ENCODE measurements around the gene LPIN1.

LPIN1 gene

DNA sequence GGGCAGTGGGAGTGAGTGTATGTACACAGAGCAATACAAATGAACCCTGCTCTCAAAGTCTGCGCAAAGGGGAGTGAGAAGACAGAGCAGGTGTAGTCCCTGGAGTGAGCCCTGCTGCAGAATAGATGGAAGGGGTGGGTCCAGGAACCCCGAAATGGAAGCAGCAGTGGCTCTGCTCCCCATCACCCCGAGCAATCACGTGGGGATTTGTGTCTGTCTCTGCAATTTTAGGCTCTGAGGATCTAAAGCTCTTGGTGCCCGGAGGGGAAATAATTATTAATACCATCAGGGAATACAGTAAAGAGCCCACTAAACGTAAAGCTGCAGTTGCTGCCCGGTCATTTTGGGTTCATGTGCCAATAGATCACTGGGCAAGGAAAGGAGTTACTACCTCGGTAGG, 118.3 kb downstream of the LPIN1 start:
- TF ChIP-seq FOXP2 (optimal IDR thresholded peaks at IDR 0.05; ENCODE audit: borderline replicate concordance, extremely low read depth, extremely low read length, insufficient read depth) = no peak
- no peak for TF ChIP-seq SIN3A (IDR thresholded peaks at IDR 0.05; ENCODE audit: borderline replicate concordance, insufficient read depth, low read length)
- no peak for TF ChIP-seq TAF1 (IDR thresholded peaks at IDR 0.05; ENCODE audit: borderline replicate concordance, insufficient read depth, low read length)
- TF ChIP-seq POLR2AphosphoS5 (IDR thresholded peaks at IDR 0.05; ENCODE audit: low read depth, low read length) = no peak
- TF ChIP-seq, protein P1, sequence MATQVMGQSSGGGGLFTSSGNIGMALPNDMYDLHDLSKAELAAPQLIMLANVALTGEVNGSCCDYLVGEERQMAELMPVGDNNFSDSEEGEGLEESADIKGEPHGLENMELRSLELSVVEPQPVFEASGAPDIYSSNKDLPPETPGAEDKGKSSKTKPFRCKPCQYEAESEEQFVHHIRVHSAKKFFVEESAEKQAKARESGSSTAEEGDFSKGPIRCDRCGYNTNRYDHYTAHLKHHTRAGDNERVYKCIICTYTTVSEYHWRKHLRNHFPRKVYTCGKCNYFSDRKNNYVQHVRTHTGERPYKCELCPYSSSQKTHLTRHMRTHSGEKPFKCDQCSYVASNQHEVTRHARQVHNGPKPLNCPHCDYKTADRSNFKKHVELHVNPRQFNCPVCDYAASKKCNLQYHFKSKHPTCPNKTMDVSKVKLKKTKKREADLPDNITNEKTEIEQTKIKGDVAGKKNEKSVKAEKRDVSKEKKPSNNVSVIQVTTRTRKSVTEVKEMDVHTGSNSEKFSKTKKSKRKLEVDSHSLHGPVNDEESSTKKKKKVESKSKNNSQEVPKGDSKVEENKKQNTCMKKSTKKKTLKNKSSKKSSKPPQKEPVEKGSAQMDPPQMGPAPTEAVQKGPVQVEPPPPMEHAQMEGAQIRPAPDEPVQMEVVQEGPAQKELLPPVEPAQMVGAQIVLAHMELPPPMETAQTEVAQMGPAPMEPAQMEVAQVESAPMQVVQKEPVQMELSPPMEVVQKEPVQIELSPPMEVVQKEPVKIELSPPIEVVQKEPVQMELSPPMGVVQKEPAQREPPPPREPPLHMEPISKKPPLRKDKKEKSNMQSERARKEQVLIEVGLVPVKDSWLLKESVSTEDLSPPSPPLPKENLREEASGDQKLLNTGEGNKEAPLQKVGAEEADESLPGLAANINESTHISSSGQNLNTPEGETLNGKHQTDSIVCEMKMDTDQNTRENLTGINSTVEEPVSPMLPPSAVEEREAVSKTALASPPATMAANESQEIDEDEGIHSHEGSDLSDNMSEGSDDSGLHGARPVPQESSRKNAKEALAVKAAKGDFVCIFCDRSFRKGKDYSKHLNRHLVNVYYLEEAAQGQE (IDR thresholded peaks at IDR 0.05; ENCODE audit: insufficient read depth in 1 of 2, low read depth in 2 of 2, low read length in 2 of 2) = no peak

DNA sequence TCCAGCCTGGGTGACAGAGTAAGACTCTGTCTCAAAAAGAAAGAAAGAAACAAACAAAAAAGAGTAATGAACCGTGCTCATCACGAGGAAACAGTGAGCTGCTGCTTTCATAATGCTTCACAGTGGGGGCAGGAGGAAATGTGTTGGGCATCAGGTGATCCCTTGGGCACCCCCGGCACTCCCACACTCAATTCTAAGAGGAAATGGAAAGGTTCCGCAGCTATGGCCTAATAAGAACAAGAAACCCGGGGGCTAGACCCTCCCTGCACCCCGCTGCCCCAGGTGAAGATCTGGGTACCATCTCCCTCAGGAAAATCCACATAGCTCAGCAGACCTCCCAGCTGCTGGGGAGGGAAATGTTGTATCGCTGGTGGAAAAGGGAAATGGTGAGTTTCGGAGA, 118.9 kb downstream of the LPIN1 start:
- TF ChIP-seq POLR2AphosphoS5 (IDR thresholded peaks at IDR 0.05; ENCODE audit: low read depth, low read length) (no peak), SIN3A (IDR thresholded peaks at IDR 0.05; ENCODE audit: borderline replicate concordance, insufficient read depth, low read length) (no peak), FOXP2 (optimal IDR thresholded peaks at IDR 0.05; ENCODE audit: borderline replicate concordance, extremely low read depth, extremely low read length, insufficient read depth) (no peak), TAF1 (IDR thresholded peaks at IDR 0.05; ENCODE audit: borderline replicate concordance, insufficient read depth, low read length) (no peak)
- TF ChIP-seq, protein P1 (IDR thresholded peaks at IDR 0.05; ENCODE audit: insufficient read depth in 1 of 2, low read depth in 2 of 2, low read length in 2 of 2) = no peak

DNA sequence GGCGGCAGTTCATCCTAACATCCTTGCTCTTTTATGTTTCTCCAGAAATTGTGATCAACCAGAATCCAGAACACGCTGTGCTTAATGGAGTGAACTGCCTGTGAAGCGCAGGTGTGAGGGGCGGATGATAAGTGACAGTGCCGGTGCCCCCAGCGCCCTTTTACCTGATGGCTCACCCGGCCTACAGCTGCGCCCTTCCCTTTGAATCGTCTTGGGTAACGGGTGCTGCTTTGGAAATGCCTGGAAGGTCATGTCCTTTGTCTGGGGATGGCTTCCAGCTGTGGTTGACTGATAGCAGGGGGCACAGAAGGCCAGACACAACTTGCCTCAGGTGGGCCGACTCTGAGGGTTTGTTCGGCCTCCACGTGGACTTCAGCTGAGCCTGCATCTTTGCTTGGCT, 119.4 kb downstream of the LPIN1 start:
- TF ChIP-seq SIN3A (IDR thresholded peaks at IDR 0.05; ENCODE audit: borderline replicate concordance, insufficient read depth, low read length) = no peak
- no peak for TF ChIP-seq FOXP2 (optimal IDR thresholded peaks at IDR 0.05; ENCODE audit: borderline replicate concordance, extremely low read depth, extremely low read length, insufficient read depth)
- TF ChIP-seq POLR2AphosphoS5 (IDR thresholded peaks at IDR 0.05; ENCODE audit: low read depth, low read length) = no peak
- no peak for TF ChIP-seq TAF1 (IDR thresholded peaks at IDR 0.05; ENCODE audit: borderline replicate concordance, insufficient read depth, low read length)
- TF ChIP-seq, protein P1 (IDR thresholded peaks at IDR 0.05; ENCODE audit: insufficient read depth in 1 of 2, low read depth in 2 of 2, low read length in 2 of 2) = no peak

DNA sequence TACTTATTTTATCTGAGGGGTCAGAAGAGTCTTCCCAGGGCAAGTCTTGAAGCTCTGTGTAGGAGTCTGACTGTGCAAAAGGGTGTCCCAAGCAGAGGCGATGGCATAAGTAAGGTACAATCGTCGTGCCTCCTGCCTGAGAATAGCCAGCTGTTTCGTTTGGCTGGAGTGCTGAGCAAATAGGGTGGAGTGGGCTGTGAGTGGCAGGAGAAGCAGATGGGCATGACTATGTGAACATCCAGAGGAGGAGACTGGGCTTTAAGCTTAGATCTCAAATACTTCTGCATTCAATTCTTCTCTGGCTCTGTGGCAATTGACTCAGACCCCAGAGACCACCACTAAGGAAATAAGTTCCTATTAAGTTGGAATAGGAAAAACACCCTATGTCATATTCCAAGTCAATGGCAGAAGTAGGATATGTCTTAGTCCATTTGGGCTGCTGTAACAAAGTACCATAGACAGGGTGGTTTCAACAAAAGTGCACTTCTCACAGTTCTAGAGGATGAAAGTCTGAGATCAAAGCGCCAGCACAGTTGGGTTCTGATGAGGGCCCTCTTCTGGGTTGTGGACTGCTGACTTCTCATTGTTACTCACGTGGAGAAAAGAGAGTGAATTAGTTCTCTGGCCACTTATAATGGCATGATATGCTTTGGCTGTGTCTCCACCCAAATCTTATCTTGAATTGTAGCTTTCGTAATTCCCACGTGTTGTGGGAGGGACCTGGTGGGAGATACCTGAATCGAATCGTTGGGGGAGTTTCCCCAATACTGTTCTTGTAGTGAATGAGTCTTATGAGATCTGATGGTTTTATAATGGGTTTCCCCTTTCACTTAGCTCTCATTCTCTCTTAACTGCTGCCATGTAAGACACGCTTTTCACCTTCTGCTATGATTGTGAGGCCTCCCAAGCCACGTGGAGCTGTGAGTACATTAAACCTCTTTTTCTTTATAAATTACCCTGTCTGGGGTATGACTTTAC, 120.2 kb downstream of the LPIN1 start:
- no peak for TF ChIP-seq POLR2AphosphoS5 (IDR thresholded peaks at IDR 0.05; ENCODE audit: low read depth, low read length)
- no peak for TF ChIP-seq FOXP2 (optimal IDR thresholded peaks at IDR 0.05; ENCODE audit: borderline replicate concordance, extremely low read depth, extremely low read length, insufficient read depth)
- no peak for TF ChIP-seq SIN3A (IDR thresholded peaks at IDR 0.05; ENCODE audit: borderline replicate concordance, insufficient read depth, low read length)
- TF ChIP-seq, protein P1 (IDR thresholded peaks at IDR 0.05; ENCODE audit: insufficient read depth in 1 of 2, low read depth in 2 of 2, low read length in 2 of 2) = no peak
- no peak for TF ChIP-seq TAF1 (IDR thresholded peaks at IDR 0.05; ENCODE audit: borderline replicate concordance, insufficient read depth, low read length)
